ENCODE measurements around the gene SREBF1.

SREBF1 gene

GRCh38 chr17:17865035-17865434, 28.2 kb upstream of the SREBF1 start:
- POLR2A ChIA-PET: interaction anchor here (6.2 kb wide), 1 partner anchor 28 kb away, joined by 36 read pairs; the partner anchor contains the start of gene SREBF1
- no peak for DNase-seq (ENCODE audit: extremely low spot score)
- TF ChIP-seq FOXM1 (IDR thresholded peaks at IDR 0.05; ENCODE audit: borderline replicate concordance) (no peak), FOXA1 (IDR thresholded peaks at IDR 0.05) (no peak), LEF1 (IDR thresholded peaks at IDR 0.05; ENCODE audit: borderline replicate concordance) (no peak), ZNF384 (IDR thresholded peaks at IDR 0.05) (no peak), TARDBP (IDR thresholded peaks at IDR 0.05) (no peak), BHLHE40 (IDR thresholded peaks at IDR 0.05; ENCODE audit: borderline replicate concordance) (no peak), HDGF (IDR thresholded peaks at IDR 0.05; ENCODE audit: borderline replicate concordance) (no peak), SUZ12 (IDR thresholded peaks at IDR 0.05) (no peak), L3MBTL2 (conservative IDR thresholded peaks at IDR 0.05) (no peak), ARNT (IDR thresholded peaks at IDR 0.05) (no peak), SP1 (IDR thresholded peaks at IDR 0.05) (no peak), NFRKB (IDR thresholded peaks at IDR 0.05) (no peak), FOXK2 (IDR thresholded peaks at IDR 0.05) (no peak), ELF4 (IDR thresholded peaks at IDR 0.05) (no peak), CTBP1 (IDR thresholded peaks at IDR 0.05; ENCODE audit: borderline replicate concordance) (no peak), PKNOX1 (IDR thresholded peaks at IDR 0.05) (no peak)
- CTCF ChIA-PET: no interaction called here

GRCh38 chr17:17860766-17861107, 24.0 kb upstream of the SREBF1 start:
- TF ChIP-seq PKNOX1 (IDR thresholded peaks at IDR 0.05) (no peak), SUZ12 (IDR thresholded peaks at IDR 0.05) (no peak), ARNT (IDR thresholded peaks at IDR 0.05) (no peak), CTBP1 (IDR thresholded peaks at IDR 0.05; ENCODE audit: borderline replicate concordance) (no peak), FOXM1 (IDR thresholded peaks at IDR 0.05; ENCODE audit: borderline replicate concordance) (no peak), SP1 (IDR thresholded peaks at IDR 0.05) (no peak), ZNF384 (IDR thresholded peaks at IDR 0.05) (no peak), HDGF (IDR thresholded peaks at IDR 0.05; ENCODE audit: borderline replicate concordance) (no peak), FOXA1 (IDR thresholded peaks at IDR 0.05) (no peak), LEF1 (IDR thresholded peaks at IDR 0.05; ENCODE audit: borderline replicate concordance) (no peak), L3MBTL2 (conservative IDR thresholded peaks at IDR 0.05) (no peak), ELF4 (IDR thresholded peaks at IDR 0.05) (no peak), NFRKB (IDR thresholded peaks at IDR 0.05) (no peak), TARDBP (IDR thresholded peaks at IDR 0.05) (no peak)
- ChIA-PET CTCF (interaction anchor here (0.7 to 2.1 kb wide), 10 partner anchors 9 to 180 kb away, joined by 3 to 10 read pairs (median 5); partner anchors contain the start of gene RAI1), POLR2A (interaction anchor here (6.2 kb wide), 1 partner anchor 24 kb away, joined by 36 read pairs; the partner anchor contains the start of gene SREBF1)
- no peak for DNase-seq (ENCODE audit: extremely low spot score)

- CTCF ChIA-PET: interaction anchor here (0.7 to 2.1 kb wide), 15 partner anchors 8 to 179 kb away, joined by 3 to 10 read pairs (median 3); partner anchors contain the start of gene RAI1
- DNase-seq (ENCODE audit: extremely low spot score): peak; percentile 82
- POLR2A ChIA-PET: interaction anchor here (6.2 kb wide), 1 partner anchor 23 kb away, joined by 36 read pairs; the partner anchor contains the start of gene SREBF1
- no peak for TF ChIP-seq LEF1 (IDR thresholded peaks at IDR 0.05; ENCODE audit: borderline replicate concordance)
- TF ChIP-seq HDGF (IDR thresholded peaks at IDR 0.05; ENCODE audit: borderline replicate concordance): no peak
- TF ChIP-seq BHLHE40 (IDR thresholded peaks at IDR 0.05; ENCODE audit: borderline replicate concordance): no peak
- TF ChIP-seq ARNT (IDR thresholded peaks at IDR 0.05): no peak
- TF ChIP-seq TARDBP (IDR thresholded peaks at IDR 0.05): no peak
- TF ChIP-seq ELF4 (IDR thresholded peaks at IDR 0.05): no peak
- TF ChIP-seq L3MBTL2 (conservative IDR thresholded peaks at IDR 0.05): no peak
- TF ChIP-seq NFRKB (IDR thresholded peaks at IDR 0.05): no peak
- TF ChIP-seq FOXM1 (IDR thresholded peaks at IDR 0.05; ENCODE audit: borderline replicate concordance): no peak
- no peak for TF ChIP-seq FOXK2 (IDR thresholded peaks at IDR 0.05)
- no peak for TF ChIP-seq SUZ12 (IDR thresholded peaks at IDR 0.05)
- no peak for TF ChIP-seq CTBP1 (IDR thresholded peaks at IDR 0.05; ENCODE audit: borderline replicate concordance)
- no peak for TF ChIP-seq PKNOX1 (IDR thresholded peaks at IDR 0.05)
- no peak for TF ChIP-seq FOXA1 (IDR thresholded peaks at IDR 0.05)
- TF ChIP-seq ZNF384 (IDR thresholded peaks at IDR 0.05): no peak
- no peak for TF ChIP-seq SP1 (IDR thresholded peaks at IDR 0.05)
Observed at GRCh38 chr17:17859909-17860765, 23.4 kb upstream of the SREBF1 start.

DNA sequence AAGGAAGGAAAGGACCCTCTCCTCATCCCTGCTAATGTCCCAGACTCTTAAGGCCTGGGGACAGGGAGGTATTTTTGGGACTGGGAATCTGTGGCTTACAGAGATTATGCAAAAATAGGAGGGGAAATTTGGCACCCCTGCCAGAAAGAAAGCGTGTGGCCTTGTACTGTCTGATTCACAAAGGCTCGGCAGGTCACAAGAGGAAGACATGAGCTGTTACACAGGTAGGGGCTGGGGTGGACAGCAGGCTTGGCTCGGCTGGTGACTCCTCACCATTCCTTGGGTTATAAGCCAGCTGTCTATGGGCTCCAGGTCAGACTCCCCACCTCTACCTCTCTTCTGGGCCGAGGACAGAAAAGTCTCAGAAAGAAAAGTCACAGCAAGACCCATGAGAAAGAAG, 20.7 kb upstream of the SREBF1 start:
- CTCF ChIA-PET: interaction anchor here (0.6 kb wide), 1 partner anchor 347 kb away, joined by 3 read pairs; no protein-coding TSS in a partner anchor
- no peak for DNase-seq (ENCODE audit: extremely low spot score)
- POLR2A ChIA-PET: interaction anchor here (14.1 kb wide), 1 partner anchor 20 kb away, joined by 196 read pairs; the partner anchor contains the start of gene SREBF1
- TF ChIP-seq ELF4 (IDR thresholded peaks at IDR 0.05) (no peak), SUZ12 (IDR thresholded peaks at IDR 0.05) (no peak), FOXA1 (IDR thresholded peaks at IDR 0.05) (no peak), ARNT (IDR thresholded peaks at IDR 0.05) (no peak), PKNOX1 (IDR thresholded peaks at IDR 0.05) (no peak), HDGF (IDR thresholded peaks at IDR 0.05; ENCODE audit: borderline replicate concordance) (no peak), FOXK2 (IDR thresholded peaks at IDR 0.05) (no peak), NFRKB (IDR thresholded peaks at IDR 0.05) (no peak), TARDBP (IDR thresholded peaks at IDR 0.05) (no peak), FOXM1 (IDR thresholded peaks at IDR 0.05; ENCODE audit: borderline replicate concordance) (no peak), CTBP1 (IDR thresholded peaks at IDR 0.05; ENCODE audit: borderline replicate concordance) (no peak), ZNF384 (IDR thresholded peaks at IDR 0.05) (no peak), L3MBTL2 (conservative IDR thresholded peaks at IDR 0.05) (no peak), LEF1 (IDR thresholded peaks at IDR 0.05; ENCODE audit: borderline replicate concordance) (no peak), SP1 (IDR thresholded peaks at IDR 0.05) (no peak), BHLHE40 (IDR thresholded peaks at IDR 0.05; ENCODE audit: borderline replicate concordance) (no peak)
